H1 (cell line): ENCODE results near the gene KANSL1. TPM values are rescaled to one million over a fixed set of nuclear protein-coding genes. Genes with fewer than 3 reads are reported as not detected.

Source experiments
- BACH1 ChIP-seq: IDR thresholded peaks from 2 replicates; pipeline ENCODE4 v1.6.1; 2012; ENCODE audit warnings: low read length, improper control_type of control experiment
- CHD7 ChIP-seq: fragments of 300-600 bp; sonication (generic); IDR thresholded peaks from 2 replicates; pipeline ENCODE4 v1.7.1; 2012; ENCODE audit warnings: low read length, moderate library complexity, mild to moderate bottlenecking, inconsistent platforms; ENCODE audit not compliant: insufficient replicate concordance
- HDAC2 ChIP-seq, 2 experiments: fragments of 300-600 bp in 1 of 2; sonication (generic) in 1 of 2; IDR thresholded peaks; 2 replicates each; pipeline ENCODE4 v1.6.1; 2011 to 2012; ENCODE audit warnings: low read depth in 2 of 2, low read length in 2 of 2, mild to moderate bottlenecking in 2 of 2, moderate library complexity in 2 of 2, borderline replicate concordance in 1 of 2, inconsistent platforms in 1 of 2
- KDM1A ChIP-seq: fragments of 200-600, 300-600 bp; sonication (generic); IDR thresholded peaks from 2 replicates; pipeline ENCODE4 v1.7.1; 2016; ENCODE audit warnings: mild to moderate bottlenecking, low read length, borderline replicate concordance
- PHF8 ChIP-seq: fragments of 200-600 bp; sonication (generic); conservative IDR thresholded peaks from 2 replicates; pipeline ENCODE4 v1.7.1; 2012; ENCODE audit warnings: low read depth, mild to moderate bottlenecking, inconsistent platforms, low read length, moderate library complexity
- POLR2A ChIP-seq, 2 experiments: IDR thresholded peaks; 1 replicate in 1 of 2; 2 replicates in 1 of 2; pipeline ENCODE4 v1.6.1; 2011; ENCODE audit warnings: low read depth in 2 of 2, low read length in 2 of 2, mild to moderate bottlenecking in 2 of 2; ENCODE audit errors: control extremely low read depth in 1 of 2
- POLR2AphosphoS5 ChIP-seq: IDR thresholded peaks from 2 replicates; pipeline ENCODE4 v1.6.1; 2011; ENCODE audit warnings: low read depth, low read length
- polyA plus RNA-seq, 7 experiments: library from polyadenylated mRNA; depleted of rRNA in 3 of 7; stranded (reverse) in 5 of 7; unstranded in 2 of 7; fragments of >200 nt in 5 of 7; fragments of 200-250 nt in 2 of 7; gene quantifications; 1 replicate in 5 of 7; 2 replicates in 1 of 7; 4 replicates in 1 of 7; pipeline versions ENCODE4 v1.2.1 to v1.2.3, GENCODE V29; 2011 to 2013; ENCODE audit warnings: missing spikeins in 2 of 7, mixed read lengths in 2 of 7
- total RNA-seq: library from RNA; stranded (reverse); fragmentation: NEBNext Ultra II Directional; extraction: Animal tissue kit (Norgen Biotek cat#: 25700); gene quantifications from 2 replicates; pipeline ENCODE4 v1.2.1, GENCODE V29; 2021

The KANSL1 gene
- total and polyA plus RNA-seq, 2 of the 8 experiments (the other 6 are each of a cell fraction or from before 2014, with no cell fraction given), result 34.0 to 128 TPM

GRCh38 chr17:46202424-46202823 is 9.2 kb upstream of the KANSL1 start (continued):
- TF ChIP-seq CHD7 (no peak), POLR2A (IDR thresholded peaks at IDR 0.05; ENCODE audit: control extremely low read depth in 1 of 2, low read depth in 2 of 2, low read length in 2 of 2) (no peak), POLR2AphosphoS5 (no peak), PHF8 (no peak), BACH1 (no peak), HDAC2 (IDR thresholded peaks at IDR 0.05; ENCODE audit: borderline replicate concordance in 1 of 2, low read depth in 2 of 2, low read length in 2 of 2) (no peak), KDM1A (no peak)
